DOHH2 (cell line): ENCODE measurements around the gene TMEM267.

Source experiments
- CTCF ChIP-seq: fragments of 200-600 bp; sonication (generic); IDR thresholded peaks from one replicate; pipeline ENCODE4 v1.5.1; 2014; ENCODE audit warnings: antibody characterized with exemption, mild to moderate bottlenecking, low read depth, low read length; ENCODE audit not compliant: poor library complexity, severe bottlenecking
- EZH2phosphoT487 ChIP-seq: fragments of 200-600 bp; sonication (generic); IDR thresholded peaks from 2 replicates; pipeline ENCODE4 v1.6.1; 2017; ENCODE audit warnings: borderline replicate concordance, mild to moderate bottlenecking, antibody characterized with exemption, low read length, moderate library complexity, mixed read lengths

- no peak for TF ChIP-seq CTCF
- TF ChIP-seq EZH2phosphoT487 = no peak
Measured at GRCh38 chr5:43530648-43531047, 47.0 kb upstream of the TMEM267 start.
